HFFc6 (cell line): ENCODE data around the gene HIVEP3. TPM values are rescaled to one million over a fixed set of nuclear protein-coding genes. Genes with fewer than 3 reads are reported as not detected.
"Not testable (repeated sequence)": the region's sequence is repeated elsewhere in the genome, so short reads cannot be mapped to it uniquely, and the experiment has no call there.

ENCODE experiments used
- DNase-seq: peaks from one replicate; pipeline ENCODE4 v3.0.0-alpha.2; 2018
- H3K27ac Mint-ChIP-seq: 2 replicates; pipeline ENCODE4 v1.8.0; 2020; ENCODE audit warnings: mild to moderate bottlenecking, mixed read lengths
- H3K27me3 Mint-ChIP-seq: 2 replicates; pipeline ENCODE4 v1.8.0; 2021; ENCODE audit warnings: mild to moderate bottlenecking, moderate library complexity, mixed read lengths; ENCODE audit not compliant: insufficient read depth
- H3K36me3 Mint-ChIP-seq: 2 replicates; pipeline ENCODE4 v1.8.0; 2021; ENCODE audit warnings: low read depth, mixed read lengths
- H3K4me1 Mint-ChIP-seq: 2 replicates; pipeline ENCODE4 v1.8.0; 2020; ENCODE audit warnings: low read depth, mixed read lengths
- H3K4me3 Mint-ChIP-seq: 2 replicates; pipeline ENCODE4 v1.8.0; 2020; ENCODE audit warnings: mild to moderate bottlenecking, moderate library complexity, mixed read lengths
- H3K9me3 Mint-ChIP-seq: 2 replicates; pipeline ENCODE4 v1.8.0; 2020; ENCODE audit warnings: mild to moderate bottlenecking, mixed read lengths
- total RNA-seq, 6 experiments: library from RNA; stranded (reverse); fragmentation: NEBNext Ultra II Directional; extraction: Animal tissue kit (Norgen Biotek cat#: 25700); gene quantifications; 2 replicates in 1 of 6; 3 replicates in 5 of 6; pipeline ENCODE4 v1.2.3, GENCODE V29; 2021
- TF ChIP-seq, protein P1 (sequence below): fragments of 200-600 bp; sonication (generic); IDR thresholded peaks from 2 replicates; pipeline ENCODE4 v1.5.0; 2021; ENCODE audit warnings: antibody characterized with exemption, mild to moderate bottlenecking

HIVEP3 gene
- total RNA-seq, 6 experiments from 2014 or later, result 7.0 to 9.7 (median 7.9) TPM

DNA sequence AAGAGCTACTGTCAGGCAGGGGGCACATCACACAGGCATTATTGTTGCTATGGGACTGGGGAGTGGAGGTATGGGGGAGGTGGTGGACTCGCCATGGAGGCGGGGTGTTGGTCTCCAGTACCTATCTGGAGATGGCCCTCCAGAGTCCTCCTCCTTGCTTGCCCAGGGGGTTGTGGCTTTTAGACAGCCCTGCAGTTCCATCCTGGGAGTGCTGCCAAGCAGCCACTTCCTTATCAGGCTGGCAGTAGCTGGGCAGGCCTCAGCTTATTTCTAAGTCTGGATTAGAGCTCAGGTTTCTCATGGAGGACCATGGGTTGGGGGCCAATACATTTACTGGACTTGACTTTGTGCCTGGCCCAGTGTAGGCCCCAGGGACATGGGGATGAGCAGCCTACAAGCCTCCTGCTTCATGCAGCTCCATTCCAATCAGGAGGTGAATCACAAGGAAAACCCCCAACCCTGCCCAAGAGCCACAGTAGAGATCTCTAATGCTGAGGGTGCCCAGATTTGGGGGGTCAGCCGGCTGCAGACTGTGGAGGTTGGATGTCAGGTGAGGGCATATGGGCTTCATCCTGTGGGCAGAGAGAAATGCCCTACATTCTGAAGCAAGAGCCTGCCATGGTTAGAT, 223.5 kb downstream of the HIVEP3 start:
- no peaks in the 10 kb centered on the region; the same call in none of the 2 replicates for H3K27me3 Mint-ChIP-seq
- no peak for DNase-seq
- TF ChIP-seq, protein P1, sequence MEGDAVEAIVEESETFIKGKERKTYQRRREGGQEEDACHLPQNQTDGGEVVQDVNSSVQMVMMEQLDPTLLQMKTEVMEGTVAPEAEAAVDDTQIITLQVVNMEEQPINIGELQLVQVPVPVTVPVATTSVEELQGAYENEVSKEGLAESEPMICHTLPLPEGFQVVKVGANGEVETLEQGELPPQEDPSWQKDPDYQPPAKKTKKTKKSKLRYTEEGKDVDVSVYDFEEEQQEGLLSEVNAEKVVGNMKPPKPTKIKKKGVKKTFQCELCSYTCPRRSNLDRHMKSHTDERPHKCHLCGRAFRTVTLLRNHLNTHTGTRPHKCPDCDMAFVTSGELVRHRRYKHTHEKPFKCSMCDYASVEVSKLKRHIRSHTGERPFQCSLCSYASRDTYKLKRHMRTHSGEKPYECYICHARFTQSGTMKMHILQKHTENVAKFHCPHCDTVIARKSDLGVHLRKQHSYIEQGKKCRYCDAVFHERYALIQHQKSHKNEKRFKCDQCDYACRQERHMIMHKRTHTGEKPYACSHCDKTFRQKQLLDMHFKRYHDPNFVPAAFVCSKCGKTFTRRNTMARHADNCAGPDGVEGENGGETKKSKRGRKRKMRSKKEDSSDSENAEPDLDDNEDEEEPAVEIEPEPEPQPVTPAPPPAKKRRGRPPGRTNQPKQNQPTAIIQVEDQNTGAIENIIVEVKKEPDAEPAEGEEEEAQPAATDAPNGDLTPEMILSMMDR, result no peak
- H3K9me3 Mint-ChIP-seq, result no peaks in the 10 kb centered on the region
- no peak overlapping the region for H3K4me3 Mint-ChIP-seq
- no peaks in the 10 kb centered on the region for H3K4me1 Mint-ChIP-seq
- peaks cover 4% of the 10 kb centered on the region; the same call in 1 of the 2 replicates for H3K36me3 Mint-ChIP-seq
- no peak overlapping the region for H3K27ac Mint-ChIP-seq

- H3K27ac Mint-ChIP-seq, H3K36me3 Mint-ChIP-seq, H3K27me3 Mint-ChIP-seq, H3K9me3 Mint-ChIP-seq, DNase-seq, H3K4me1 Mint-ChIP-seq, H3K4me3 Mint-ChIP-seq: not testable (repeated sequence)
These were observed 226.8 kb downstream of the HIVEP3 start for GRCh38 chr1:41691966-41692365.

DNA sequence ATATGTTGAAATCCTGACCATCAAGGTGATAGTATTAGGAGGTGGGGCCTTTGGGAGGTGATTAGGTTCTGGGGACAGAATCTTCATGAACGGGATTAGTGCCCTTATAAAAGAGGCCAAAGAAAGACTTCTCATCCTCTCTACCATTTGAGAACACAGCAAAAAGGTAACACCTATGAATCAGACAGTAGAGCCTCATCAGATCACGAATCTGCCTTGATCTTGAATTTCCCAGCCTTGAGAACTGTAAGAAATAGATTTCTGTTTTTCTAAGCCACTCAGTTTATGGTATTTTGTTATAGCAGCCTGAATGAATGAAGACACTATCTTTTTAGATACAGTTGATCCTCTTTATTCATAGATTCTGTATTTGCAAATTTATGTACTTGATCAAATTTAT, 227.3 kb downstream of the HIVEP3 start:
- no peak overlapping the region for H3K4me3 Mint-ChIP-seq
- H3K27ac Mint-ChIP-seq, result no peak overlapping the region
- H3K36me3 Mint-ChIP-seq, result no peaks in the 10 kb centered on the region

GRCh38 chr1:41690331-41690730, 228.4 kb downstream of the HIVEP3 start:
- Mint-ChIP-seq H3K9me3 (no peaks in the 10 kb centered on the region), H3K27ac (no peak overlapping the region), H3K4me3 (no peak overlapping the region), H3K27me3 (peaks cover 2% of the 10 kb centered on the region; the same call in 1 of the 2 replicates), H3K36me3 (no peaks in the 10 kb centered on the region), H3K4me1 (peaks cover 5% of the 10 kb centered on the region)
- TF ChIP-seq, protein P1, result no peak
- DNase-seq, result no peak

More for the DNA sequence above, 227.3 kb downstream of the HIVEP3 start:
- Mint-ChIP-seq H3K9me3 (no peaks in the 10 kb centered on the region), H3K27me3 (peaks cover 2% of the 10 kb centered on the region), H3K4me1 (no peaks in the 10 kb centered on the region)
- no peak for DNase-seq
- TF ChIP-seq, protein P1, result no peak

DNA sequence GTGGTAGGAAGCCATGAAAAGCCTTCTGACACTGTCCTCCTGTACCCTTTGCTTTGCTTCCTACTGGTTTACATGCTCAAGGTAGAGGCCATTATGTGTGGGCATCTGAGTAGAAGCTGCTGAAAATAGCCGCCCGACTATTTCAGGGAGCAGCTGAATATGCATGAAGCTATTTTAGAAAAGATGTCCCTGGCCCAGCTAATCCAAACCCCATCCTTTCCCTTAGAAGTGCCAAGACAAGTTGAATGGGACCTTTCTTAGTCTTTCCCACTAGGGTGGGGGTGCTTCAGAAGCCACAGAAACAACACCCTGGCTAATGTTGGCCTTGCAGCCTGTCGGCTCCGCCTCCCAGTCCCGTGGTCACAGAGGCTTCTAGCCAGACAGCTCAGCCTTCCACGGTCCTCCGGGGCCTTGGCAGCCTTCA, 229.2 kb downstream of the HIVEP3 start:
- Mint-ChIP-seq H3K4me1 (peaks cover 13% of the 10 kb centered on the region), H3K9me3 (no peaks in the 10 kb centered on the region), H3K27me3 (peaks cover 2% of the 10 kb centered on the region; the same call in 1 of the 2 replicates), H3K36me3 (no peaks in the 10 kb centered on the region), H3K27ac (no peak overlapping the region), H3K4me3 (no peak overlapping the region)
- TF ChIP-seq, protein P1, result no peak
- no peak for DNase-seq

GRCh38 chr1:41689139-41689538, 229.6 kb downstream of the HIVEP3 start:
- Mint-ChIP-seq H3K4me1 (peaks cover 17% of the 10 kb centered on the region), H3K36me3 (no peaks in the 10 kb centered on the region), H3K9me3 (no peaks in the 10 kb centered on the region), H3K27ac (no peak overlapping the region), H3K4me3 (no peak overlapping the region), H3K27me3 (peaks cover 2% of the 10 kb centered on the region; the same call in 1 of the 2 replicates)
- DNase-seq, result no peak
- TF ChIP-seq, protein P1, result no peak
